ENCODE data around the gene TNFRSF19. TPM values are rescaled to one million over a fixed set of nuclear protein-coding genes. Genes with fewer than 3 reads are reported as not detected.

Gene TNFRSF19
- total and polyA plus RNA-seq, 2 of the 8 experiments (the other 6 are each of a cell fraction or from before 2014, with no cell fraction given): 0.50 to 0.95 TPM

- TF ChIP-seq RBBP5 (IDR thresholded peaks at IDR 0.05; ENCODE audit: borderline replicate concordance, low read depth, low read length) (no peak), FOSL1 (IDR thresholded peaks at IDR 0.05; ENCODE audit: insufficient read depth, low read depth, low read length) (no peak), CBX8 (IDR thresholded peaks at IDR 0.05; ENCODE audit: borderline replicate concordance, low read depth, low read length) (no peak), SIN3A (conservative IDR thresholded peaks at IDR 0.05 in 1 of 2, IDR thresholded peaks at IDR 0.05 in 1 of 2; ENCODE audit: low read depth in 1 of 2, low read length in 2 of 2) (no peak), TAF7 (optimal IDR thresholded peaks at IDR 0.05; ENCODE audit: borderline replicate concordance, low read depth, low read length) (no peak), ZNF274 (IDR thresholded peaks at IDR 0.05; ENCODE audit: borderline replicate concordance, extremely low read depth, low read length) (no peak)
Measured at GRCh38 chr13:23688336-23688735, 118.1 kb downstream of the TNFRSF19 start (continued).
